Measurements from ENCODE around the gene CLMN. TPM values are rescaled to one million over a fixed set of nuclear protein-coding genes. Genes with fewer than 3 reads are reported as not detected.
"Not testable (repeated sequence)": the region's sequence is repeated elsewhere in the genome, so short reads cannot be mapped to it uniquely, and the experiment has no call there.

The CLMN gene
- total RNA-seq, 1 experiment from 2014 or later = 8.6 TPM

GRCh38 chr14:95182379-95182778 is 137.3 kb downstream of the CLMN start:
- DNase-seq (ENCODE audit: low spot score) = no peak
- Histone ChIP-seq H3K4me3 (ENCODE audit: low read depth, low read length, poor library complexity, severe bottlenecking) (no peak overlapping the region), H3K9me3 (ENCODE audit: low read depth, low read length, poor library complexity, severe bottlenecking) (no peaks in the 10 kb centered on the region), H3K4me1 (ENCODE audit: insufficient read depth, low read length, poor library complexity, severe bottlenecking) (peaks cover 19% of the 10 kb centered on the region), H3K36me3 (ENCODE audit: insufficient read depth, low read length, poor library complexity, severe bottlenecking) (no peaks in the 10 kb centered on the region), H3K27me3 (replicated peaks; ENCODE audit: insufficient read depth, low read depth, low read length, poor library complexity) (no peaks in the 10 kb centered on the region), H3K27ac (ENCODE audit: low read depth, low read length, poor library complexity, severe bottlenecking) (no peak overlapping the region)
- POLR2A ChIA-PET (ENCODE audit: low non-redundant PET) = no interaction called here
- CTCF ChIA-PET = no interaction called here
- no peak for TF ChIP-seq EZH2 (IDR thresholded peaks at IDR 0.05; ENCODE audit: borderline replicate concordance, low read depth, low read length, poor library complexity, severe bottlenecking)
- TF ChIP-seq CTCF (conservative IDR thresholded peaks at IDR 0.05; ENCODE audit: low read depth, low read length) = no peak
- no TSS peak for BruUV-seq (replicated peaks)
- intact Hi-C loops (cut with micrococcal nuclease; ENCODE audit: unreplicated experiment) = no loop called here

- no peaks in the 10 kb centered on the region for H3K9me3 ChIP-seq (ENCODE audit: low read depth, low read length, poor library complexity, severe bottlenecking)
- H3K27ac ChIP-seq (ENCODE audit: low read depth, low read length, poor library complexity, severe bottlenecking) = no peak overlapping the region
- no peak overlapping the region for H3K4me3 ChIP-seq (ENCODE audit: low read depth, low read length, poor library complexity, severe bottlenecking)
- ChIA-PET CTCF (no interaction called here), POLR2A (ENCODE audit: low non-redundant PET) (no interaction called here)
- no TSS peak for BruUV-seq (replicated peaks)
- intact Hi-C loops (cut with micrococcal nuclease; ENCODE audit: unreplicated experiment) = no loop called here
- TF ChIP-seq CTCF (conservative IDR thresholded peaks at IDR 0.05; ENCODE audit: low read depth, low read length) = no peak
- no peak for TF ChIP-seq EZH2 (IDR thresholded peaks at IDR 0.05; ENCODE audit: borderline replicate concordance, low read depth, low read length, poor library complexity, severe bottlenecking)
- no peaks in the 10 kb centered on the region for H3K27me3 ChIP-seq (replicated peaks; ENCODE audit: insufficient read depth, low read depth, low read length, poor library complexity)
- H3K36me3 ChIP-seq (ENCODE audit: insufficient read depth, low read length, poor library complexity, severe bottlenecking) = no peaks in the 10 kb centered on the region
- DNase-seq (ENCODE audit: low spot score) = no peak
- H3K4me1 ChIP-seq (ENCODE audit: insufficient read depth, low read length, poor library complexity, severe bottlenecking) = peaks cover 19% of the 10 kb centered on the region
Observed at GRCh38 chr14:95180966-95181741, 138.6 kb downstream of the CLMN start.

- H3K27me3 ChIP-seq (replicated peaks; ENCODE audit: insufficient read depth, low read depth, low read length, poor library complexity); H3K27ac ChIP-seq (ENCODE audit: low read depth, low read length, poor library complexity, severe bottlenecking); intact Hi-C loops (cut with micrococcal nuclease; ENCODE audit: unreplicated experiment); POLR2A ChIA-PET (ENCODE audit: low non-redundant PET); DNase-seq (ENCODE audit: low spot score); H3K9me3 ChIP-seq (ENCODE audit: low read depth, low read length, poor library complexity, severe bottlenecking); CTCF ChIA-PET; H3K4me1 ChIP-seq (ENCODE audit: insufficient read depth, low read length, poor library complexity, severe bottlenecking); H3K36me3 ChIP-seq (ENCODE audit: insufficient read depth, low read length, poor library complexity, severe bottlenecking); BruUV-seq (replicated peaks); H3K4me3 ChIP-seq (ENCODE audit: low read depth, low read length, poor library complexity, severe bottlenecking): not testable (repeated sequence)
Observed at GRCh38 chr14:95175670-95176069, 144.0 kb downstream of the CLMN start.
